Measurements from ENCODE around the gene BRD9.
A peak's percentile ranks its signal among the peaks of the same experiment; 100 is the strongest.
"Not testable (repeated sequence)": the region's sequence is repeated elsewhere in the genome, so short reads cannot be mapped to it uniquely, and the experiment has no call there.

Gene BRD9

DNA sequence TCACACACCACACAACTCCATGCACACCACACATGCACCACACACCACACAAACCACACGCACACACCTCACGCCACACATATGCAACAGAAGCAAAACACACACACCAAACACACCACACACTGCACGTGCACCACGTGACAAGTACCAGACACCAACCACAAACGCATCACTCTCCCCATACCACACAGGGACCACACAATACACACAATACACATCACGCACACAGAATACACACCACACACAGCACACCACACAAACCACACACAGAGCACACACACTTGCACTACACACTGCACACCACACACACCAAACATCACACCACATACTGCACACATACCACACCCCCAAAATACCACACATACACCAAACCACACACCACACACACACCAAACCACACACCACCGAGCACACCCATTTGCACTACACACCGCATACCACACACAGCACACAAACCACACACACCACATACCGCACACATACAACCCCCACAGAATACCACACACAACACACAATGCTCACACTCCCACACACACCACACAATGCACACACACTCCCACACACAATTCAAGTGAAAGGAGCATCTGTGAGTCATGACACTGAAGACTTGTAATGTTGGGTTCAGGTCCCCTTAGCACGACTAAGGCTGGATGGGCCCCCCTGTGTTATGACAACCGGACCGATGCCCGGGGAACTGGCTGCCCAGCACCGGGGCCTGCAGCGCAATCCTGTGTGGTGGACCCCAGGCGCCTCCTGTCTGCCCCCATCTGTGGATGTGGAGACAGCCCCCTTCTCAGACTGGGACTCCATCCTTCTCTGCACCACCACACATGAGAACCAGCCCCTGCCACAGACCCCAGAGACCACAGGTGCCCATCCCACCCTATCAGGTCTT is 35.8 kb downstream of the BRD9 start:
- DNase-seq (ENCODE audit: low spot score), result no peak

DNA sequence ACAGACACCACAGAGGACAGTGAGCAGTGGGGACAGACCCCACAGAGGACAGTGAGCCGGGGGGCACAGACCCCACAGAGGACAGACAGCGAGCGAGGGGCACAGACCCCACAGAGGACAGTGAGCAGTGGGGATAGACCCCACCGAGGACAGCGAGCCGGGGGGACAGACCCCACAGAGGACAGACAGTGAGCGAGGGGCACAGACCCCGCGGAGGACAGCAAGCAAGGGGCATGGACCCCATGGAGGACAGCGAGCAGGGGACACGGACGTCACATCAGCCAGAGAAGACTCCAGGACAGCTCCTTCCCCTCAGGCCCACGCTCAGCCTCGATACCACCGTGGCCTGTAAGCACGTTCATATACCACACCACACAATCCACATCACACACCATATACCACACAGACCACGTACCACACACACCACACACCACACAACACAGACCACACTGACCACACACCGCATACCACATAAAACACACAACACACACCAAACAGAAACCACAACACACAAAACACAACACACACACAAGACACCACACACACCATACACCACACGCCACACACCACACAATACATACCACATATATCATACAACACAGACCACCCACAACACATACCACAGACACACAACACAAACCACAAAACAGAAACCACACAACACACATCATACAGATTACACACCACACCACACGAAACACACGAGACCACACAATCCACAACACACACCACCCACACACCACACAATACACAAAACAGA is 36.6 kb downstream of the BRD9 start:
- DNase-seq (ENCODE audit: low spot score), result no peak

DNA sequence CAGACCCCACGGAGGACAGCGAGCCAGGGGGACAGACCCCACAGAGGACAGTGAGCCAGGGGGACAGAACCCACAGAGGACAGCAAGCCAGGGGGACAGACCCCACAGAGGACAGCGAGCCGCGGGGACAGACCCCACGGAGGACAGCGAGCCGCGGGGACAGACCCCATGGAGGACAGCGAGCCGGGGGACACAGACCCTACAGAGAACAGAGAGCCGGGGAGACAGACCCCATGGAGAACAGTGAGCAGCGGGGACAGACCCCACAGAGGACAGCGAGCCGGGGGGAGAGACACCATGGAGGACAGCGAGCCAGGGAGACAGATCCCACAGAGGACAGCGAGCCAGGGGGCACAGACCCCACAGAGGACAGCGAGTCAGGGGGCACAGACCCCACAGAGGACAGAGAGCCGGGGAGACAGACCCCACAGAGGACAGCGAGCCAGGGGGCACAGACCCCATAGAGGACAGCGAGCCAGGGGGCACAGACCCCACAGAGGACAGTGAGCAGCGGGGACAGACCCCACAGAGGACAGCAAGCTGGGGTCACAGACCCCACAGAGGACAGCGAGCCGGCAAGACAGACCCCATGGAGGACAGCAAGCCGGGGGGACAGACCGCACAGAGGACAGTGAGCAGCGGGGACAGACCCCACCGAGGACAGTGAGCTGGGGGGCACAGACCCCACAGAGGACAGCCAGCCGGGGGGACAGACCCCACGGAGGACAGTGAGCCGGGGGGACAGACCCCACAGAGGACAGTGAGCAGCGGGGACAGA is 37.4 kb downstream of the BRD9 start:
- DNase-seq (ENCODE audit: low spot score), result no peak

DNA sequence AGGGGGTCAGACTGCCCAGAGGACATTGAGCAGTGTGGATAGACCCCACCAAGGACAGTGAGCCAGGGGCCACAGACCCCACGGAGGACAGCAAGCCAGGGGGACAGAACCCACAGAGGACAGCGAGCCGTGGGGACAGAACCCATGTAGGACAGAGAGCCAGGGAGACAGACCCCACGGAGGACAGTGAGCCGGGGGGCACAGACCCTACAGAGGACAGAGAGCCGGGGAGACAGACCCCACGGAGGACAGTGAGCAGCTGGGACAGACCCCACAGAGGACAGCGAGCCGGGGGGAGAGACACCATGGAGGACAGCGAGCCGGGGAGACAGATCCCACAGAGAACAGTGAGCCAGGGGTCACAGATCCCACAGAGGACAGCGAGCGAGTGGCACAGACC is 38.4 kb downstream of the BRD9 start:
- no peak for DNase-seq (ENCODE audit: low spot score)

DNA sequence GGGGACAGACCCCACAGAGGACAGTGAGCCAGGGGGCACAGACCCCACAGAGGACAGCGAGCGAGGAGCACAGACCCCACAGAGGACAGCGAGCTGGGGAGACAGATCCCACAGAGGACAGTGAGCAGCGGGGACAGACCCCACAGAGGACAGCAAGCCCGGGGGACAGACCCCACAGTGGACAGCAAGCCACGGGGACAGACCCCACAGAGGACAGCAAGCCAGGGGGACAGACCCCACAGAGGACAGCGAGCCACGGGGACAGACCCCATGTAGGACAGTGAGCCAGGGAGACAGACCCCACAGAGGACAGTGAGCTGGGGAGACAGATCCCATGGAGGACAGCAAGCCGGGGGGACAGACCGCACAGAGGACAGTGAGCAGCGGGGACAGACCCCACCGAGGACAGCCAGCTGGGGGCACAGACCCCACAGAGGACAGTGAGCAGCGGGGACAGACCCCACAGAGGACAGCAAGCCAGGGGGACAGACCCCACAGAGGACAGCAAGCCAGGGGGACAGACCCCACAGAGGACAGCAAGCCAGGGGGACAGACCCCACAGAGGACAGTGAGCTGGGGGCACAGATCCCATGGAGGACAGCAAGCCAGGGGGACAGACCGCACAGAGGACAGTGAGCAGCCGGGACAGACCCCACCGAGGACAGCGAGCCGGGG is 39.0 kb downstream of the BRD9 start:
- DNase-seq (ENCODE audit: low spot score), result not testable (repeated sequence)

DNA sequence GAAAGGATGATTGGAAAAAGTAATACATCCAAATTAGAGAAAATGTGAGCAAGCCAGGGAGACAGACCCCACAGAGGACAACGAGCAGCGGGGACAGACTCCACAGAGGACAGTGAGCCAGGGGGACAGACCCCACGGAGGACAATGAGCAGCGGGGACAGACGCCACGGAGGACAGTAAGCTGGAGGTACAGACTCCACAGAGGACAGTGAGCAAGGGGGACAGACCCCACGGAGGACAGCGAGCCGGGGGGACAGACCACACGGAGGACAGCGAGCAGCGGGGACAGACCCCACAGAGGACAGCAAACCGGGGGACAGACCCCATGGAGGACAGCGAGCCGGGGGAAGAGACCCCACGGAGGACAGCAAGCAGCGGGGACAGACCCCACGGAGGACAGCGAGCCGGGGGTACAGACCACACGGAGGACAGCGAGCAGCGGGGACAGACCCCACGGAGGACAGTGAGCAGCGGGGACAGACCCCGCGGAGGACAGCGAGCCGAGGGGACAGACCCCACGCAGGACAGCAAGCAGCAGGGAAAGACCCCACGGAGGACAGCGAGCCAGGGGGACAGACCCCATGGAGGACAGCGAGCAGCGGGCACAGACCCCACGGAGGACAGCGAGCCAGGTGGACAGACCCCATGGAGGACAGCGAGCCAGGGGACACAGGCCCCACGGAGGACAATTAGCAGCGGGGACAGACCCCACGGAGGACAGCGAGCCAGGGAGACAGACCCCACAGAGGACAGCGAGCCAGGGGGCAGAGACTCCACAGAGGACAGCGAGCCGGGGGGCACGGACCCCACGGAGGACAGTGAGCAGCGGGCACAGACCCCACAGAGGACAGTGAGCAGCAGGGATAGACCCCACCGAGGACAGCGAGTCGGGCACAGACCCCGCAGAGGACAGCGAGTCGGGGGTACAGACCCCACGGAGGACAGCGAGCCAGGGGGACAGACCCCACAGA is 39.9 kb downstream of the BRD9 start:
- no peak for DNase-seq (ENCODE audit: low spot score)

DNA sequence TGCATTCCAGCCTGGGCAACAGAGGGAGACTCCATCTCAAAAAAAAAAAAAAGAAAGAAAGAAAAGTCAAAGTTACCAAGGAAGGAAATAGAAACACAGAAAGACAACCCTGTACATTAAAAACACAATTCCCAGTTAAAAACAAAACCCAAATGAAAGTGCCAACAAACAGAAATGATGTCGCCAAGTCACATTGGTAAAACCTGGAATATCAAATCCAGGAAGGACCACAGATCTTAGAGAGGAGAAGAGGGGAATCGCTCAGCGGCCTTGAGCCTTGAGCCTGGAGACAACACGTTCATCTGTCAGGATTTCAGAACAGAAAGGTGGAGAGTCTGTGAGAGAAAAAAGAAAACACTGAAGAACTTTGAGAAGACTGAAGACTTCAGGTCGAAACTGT is 40.6 kb downstream of the BRD9 start:
- no peak for DNase-seq (ENCODE audit: low spot score)

DNA sequence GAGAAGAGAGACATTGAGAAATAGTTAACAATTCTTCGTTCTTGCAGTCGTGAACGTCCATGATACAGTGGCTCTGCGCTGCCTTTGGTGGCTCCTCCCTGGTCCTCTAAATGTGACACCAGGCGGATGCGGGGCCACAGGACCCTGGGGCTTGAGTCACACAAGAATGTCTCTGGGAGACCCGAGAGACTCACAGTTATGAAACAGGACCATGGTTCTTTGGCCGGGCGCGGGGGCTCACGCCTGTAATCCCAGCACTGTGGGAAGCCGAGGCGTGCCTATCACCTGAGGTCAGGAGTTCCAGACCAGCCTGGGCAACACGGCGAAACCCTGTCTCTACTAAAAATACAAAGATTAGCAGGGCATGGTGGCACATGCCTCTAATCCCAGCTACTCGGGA is 41.0 kb downstream of the BRD9 start:
- DNase-seq (ENCODE audit: low spot score), result no peak

DNA sequence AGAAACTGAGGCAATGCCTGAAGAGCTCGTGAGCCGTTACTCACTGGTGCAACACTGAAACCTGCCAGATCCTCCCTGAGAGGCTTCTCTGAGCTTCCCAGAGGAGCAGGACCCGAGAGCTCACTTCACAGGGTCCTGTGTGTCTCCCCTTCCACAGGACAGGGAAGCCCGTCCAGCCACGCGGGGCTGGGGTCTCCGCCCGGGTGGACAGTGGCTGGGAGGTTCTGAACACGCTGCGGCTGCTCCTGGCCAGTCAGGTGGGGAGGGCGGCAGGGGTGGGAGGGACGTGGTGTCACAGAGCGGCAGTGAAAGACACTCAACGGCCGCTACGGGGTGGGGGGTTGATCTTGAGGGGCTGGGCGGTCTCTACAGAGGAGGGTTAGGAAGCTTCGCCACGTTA is 41.5 kb downstream of the BRD9 start:
- DNase-seq (ENCODE audit: low spot score), result no peak

DNA sequence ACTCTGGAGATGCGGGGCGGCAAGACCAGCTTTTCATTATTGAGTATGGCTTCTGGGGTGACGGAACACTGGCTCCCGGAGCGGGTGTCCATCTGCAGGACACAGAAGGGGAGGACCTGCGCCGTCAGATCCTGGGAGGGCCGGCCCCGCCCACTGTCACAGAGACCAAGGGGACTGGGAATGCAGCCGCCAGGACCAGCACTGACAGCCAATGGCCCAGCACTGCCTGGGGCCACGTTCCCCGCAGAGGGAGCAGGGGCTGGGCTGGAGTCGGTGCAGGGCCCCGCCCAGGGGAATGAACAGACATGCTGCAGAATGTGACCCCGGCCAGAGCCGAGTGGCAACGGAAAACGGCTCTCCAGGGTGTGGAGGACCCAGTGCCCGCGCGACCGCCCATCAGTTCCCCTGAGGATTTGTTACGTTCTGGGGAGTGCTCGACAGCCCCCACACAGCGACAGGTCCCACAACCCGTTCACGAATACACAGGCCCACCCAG is 42.0 kb downstream of the BRD9 start, which contains the start of gene ZDHHC11:
Gene ZDHHC11 (minus strand): TSS at position 476 of the 496 bp plus-strand sequence. CDS start 384 bp downstream, at position 92.
- DNase-seq (ENCODE audit: low spot score), result peak; percentile 25

DNA sequence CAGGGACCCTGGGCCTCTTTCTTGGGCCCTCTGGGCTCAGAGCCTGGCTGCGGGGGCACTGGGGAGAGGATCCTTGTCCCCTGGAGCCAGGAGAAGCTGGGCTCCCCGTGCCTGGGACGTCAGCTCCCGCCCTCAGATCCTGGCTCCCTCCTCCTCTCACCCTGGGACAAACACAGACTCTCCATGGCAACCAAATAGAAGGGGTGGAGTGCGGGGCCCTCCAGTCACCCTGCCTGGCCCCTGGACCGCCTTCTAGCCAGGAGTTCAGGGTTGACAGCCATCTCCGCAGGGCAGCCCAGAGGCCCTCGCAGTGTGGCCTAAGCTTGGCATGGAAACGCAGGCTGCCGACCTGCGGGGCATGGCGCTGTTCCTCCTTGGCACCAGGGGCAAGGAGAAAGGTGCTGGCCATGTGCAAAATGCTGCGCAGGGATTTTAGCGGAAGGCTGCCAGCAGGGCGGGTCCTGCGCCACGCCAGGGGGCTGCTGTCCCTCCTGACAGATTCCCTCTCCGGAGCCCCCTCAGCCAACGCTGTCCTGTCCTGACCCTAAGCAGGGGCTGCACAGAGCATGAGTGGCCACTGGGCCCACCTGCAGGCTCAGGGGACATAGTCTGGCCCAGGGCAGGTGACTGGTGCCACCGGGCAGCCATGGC is 42.8 kb downstream of the BRD9 start:
- DNase-seq (ENCODE audit: low spot score), result no peak

DNA sequence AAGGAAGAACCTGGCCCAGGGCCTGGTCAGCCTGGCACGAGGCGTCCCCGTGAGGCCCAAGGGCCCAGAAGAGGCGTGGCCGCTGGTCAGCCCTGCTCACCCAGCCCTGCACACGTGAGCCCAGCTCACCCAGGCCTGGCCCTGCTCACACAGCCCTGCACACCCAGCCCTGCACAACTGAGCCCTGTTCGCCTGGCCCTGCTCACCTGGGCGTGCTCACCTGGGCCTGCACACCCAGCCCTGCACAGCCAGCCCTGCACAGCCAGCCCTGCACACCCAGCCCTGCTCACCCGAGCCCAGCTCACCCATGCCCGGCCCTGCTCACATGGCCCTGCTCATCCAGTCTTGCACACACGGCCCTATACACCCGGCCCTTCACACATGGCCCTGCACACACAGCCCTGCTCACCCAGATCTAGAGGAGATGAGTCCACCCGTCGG is 43.9 kb downstream of the BRD9 start:
- no peak for DNase-seq (ENCODE audit: low spot score)

DNA sequence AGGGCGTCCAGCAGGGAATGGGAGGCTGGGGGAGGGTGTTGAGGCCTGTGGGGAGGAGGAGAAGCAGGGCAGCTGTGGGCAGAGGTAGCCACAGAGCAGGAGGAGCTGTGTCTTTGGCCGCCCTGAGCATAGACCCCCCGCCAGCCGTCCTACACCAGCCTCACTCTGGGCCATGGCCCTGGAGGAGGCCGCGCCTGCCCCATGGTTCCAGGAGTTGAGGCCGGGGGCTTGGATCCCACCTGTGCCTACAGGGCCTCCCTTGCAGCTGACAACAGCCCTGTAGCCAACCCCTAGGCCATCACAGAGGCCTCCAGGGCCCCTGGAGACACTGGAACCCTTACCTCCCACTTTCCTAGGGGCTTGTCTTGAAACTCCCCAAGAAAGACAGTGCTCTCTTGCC is 44.9 kb downstream of the BRD9 start:
- DNase-seq (ENCODE audit: low spot score), result not testable (repeated sequence)

DNA sequence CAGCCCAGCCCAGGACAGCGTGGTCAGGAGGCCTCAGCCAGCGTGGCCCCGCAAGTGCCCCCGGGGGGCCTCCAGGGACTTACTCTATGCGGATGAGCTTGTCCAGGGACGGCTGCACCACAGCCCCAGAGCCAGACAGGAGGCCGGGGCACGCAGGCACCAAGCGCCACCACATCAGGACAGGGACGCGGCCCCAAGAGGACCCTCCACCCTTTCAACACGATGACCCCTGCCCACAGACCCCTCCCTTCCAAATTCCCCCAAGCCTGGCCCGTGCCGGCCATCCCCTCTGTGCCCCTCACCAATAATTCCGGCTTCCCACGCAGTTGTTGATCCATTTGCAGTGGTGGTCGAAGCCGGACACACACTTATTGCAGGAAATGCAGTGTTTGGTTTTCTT is 45.4 kb downstream of the BRD9 start:
- not testable (repeated sequence) for DNase-seq (ENCODE audit: low spot score)

DNA sequence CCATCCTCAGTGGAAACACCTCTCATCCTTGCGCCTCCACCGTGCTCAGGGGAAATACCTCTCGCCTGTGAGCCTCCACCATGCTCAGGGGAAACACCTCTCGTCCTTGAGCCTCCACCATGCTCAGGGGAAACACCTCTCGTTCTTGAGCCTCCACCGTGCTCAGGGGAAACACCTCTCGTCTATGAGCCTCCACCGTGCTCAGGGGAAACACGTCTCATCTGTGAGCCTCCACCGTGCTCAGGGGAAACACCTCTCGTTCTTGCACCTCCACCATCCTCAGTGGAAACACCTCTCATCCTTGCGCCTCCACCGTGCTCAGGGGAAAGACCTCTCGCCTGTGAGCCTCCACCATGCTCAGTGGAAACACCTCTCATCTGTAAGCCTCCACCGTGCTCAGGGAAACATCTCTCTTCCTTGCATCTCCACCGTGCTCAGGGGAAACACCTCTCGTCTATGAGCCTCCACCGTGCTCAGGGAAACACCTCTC is 46.0 kb downstream of the BRD9 start:
- DNase-seq (ENCODE audit: low spot score), result peak; percentile 0

DNA sequence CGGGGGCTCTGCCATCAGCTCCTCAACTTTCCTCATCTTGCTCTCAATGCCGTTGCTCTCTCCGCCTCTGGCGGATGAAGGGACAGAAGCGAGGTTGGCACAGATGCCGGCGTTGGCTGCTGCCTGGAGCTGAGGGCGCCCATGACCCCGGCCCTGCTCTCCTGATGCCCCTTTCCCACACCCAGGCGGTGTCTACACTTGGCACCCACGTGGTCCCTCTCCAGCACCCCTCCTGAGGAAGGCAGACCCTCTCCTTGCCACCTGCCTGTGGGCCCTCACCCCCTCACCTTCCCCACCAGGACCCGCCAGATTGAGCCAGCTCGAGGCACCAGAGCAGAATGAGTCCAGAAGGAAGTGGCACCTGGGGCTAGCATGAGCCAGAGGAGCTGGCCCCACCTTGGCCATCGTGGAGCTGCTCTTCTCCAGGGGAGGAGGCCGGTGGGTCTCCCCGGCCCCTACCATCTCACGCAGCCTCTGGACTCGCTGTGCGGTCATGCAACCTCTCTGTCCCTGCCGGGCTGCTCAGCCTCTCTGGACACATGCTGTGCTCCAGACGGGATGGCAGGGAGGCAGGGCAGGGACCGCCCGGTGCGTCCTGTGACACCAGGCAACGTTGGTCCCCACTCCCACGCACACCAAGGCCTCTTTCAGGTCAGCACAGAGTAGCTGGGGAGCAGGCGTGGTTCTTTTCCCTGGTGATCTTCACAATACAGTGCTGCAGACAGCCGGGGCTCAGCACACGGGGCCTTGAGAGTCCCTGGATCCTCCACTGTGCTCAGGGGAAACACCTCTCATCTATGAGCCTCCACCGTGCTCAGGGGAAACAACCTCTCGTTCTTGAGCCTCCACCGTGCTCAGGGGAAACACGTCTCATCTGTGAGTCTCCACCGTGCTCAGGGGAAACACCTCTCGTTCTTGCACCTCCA is 46.7 kb downstream of the BRD9 start:
- DNase-seq (ENCODE audit: low spot score), result not testable (repeated sequence)

DNA sequence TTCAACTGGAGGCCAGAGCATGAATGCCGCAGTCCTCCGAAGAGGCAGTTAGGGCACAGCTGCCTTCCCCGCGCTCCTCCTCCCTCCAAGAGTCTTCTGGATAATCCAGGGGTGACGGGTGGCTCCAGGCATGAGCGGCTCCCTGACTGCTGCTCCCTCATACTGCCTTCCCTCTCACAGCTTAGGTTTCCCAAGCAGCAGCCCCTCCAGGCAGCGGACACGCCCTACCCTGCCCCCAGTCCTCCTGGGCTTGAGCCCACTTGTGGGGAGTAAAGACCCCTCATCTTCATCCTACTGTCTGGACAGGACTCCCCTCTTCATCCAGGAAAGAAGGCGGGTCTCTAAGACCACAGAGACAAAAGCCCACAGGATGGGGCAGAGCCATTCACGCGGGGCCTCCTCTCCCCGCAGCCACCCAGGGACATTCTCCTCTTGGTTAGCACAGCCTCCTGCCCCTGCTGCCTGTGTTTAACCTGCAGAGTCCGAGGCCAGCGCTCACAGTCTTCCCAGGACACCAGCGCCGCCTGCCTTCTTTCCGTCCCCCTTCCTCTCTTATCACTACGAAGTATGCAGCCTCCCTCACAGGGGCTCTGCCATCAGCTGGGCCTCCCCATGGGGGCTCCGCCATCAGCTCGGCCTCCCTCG is 47.4 kb downstream of the BRD9 start:
- DNase-seq (ENCODE audit: low spot score), result not testable (repeated sequence)

DNA sequence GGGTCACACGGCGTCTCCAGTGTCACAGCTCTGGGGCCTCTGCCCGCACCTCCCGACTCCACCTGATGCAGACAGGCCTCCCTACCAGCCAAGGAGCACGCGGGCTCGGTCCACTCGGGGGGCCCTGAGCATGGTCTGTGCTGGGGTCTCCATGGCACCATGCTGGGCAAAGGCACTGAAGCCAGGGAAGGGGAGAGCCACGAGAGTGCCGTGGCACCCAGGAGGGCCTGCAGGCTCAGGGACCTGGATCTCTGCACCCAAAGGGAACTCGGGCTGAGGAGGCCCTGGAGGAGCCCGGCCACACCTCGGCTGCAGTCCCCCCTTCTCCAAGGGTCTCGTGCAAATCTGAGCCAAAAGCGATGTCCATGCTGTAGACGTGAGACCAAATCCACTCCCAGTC is 48.2 kb downstream of the BRD9 start:
- DNase-seq (ENCODE audit: low spot score), result not testable (repeated sequence)

All from pons (tissue), 1 donor.